CD4-positive, alpha-beta memory T cell (primary cell): ENCODE measurements around the gene GNAI2. TPM values are rescaled to one million over a fixed set of nuclear protein-coding genes. Genes with fewer than 3 reads are reported as not detected.

Experiments used
- CTCF ChIA-PET: fragments of 350-600 bp; sonication (Branson Sonifier 250); formaldehyde crosslinking; loops from one replicate; lab custom pipeline; 2021; ENCODE audit warnings: inconsistent platforms; ENCODE audit not compliant: partially characterized antibody; lab: Charles Lee
- POLR2A ChIA-PET: fragments of 350-600 bp; sonication (Branson Sonifier 250); formaldehyde crosslinking; loops from one replicate; lab custom pipeline; 2021; ENCODE audit not compliant: partially characterized antibody; lab: Charles Lee
- DNase-seq, 5 donors: peaks; one replicate each; pipeline versions ENCODE4 v3.0.0 to v3.0.0-alpha.2; 2020 to 2022; ENCODE audit warnings: mixed read lengths in 1 of 5
- H3K27ac ChIP-seq: one replicate; pipeline ENCODE4 v1.7.0; 2013; ENCODE audit warnings: low read depth, low read length
- H3K27me3 ChIP-seq: 2 replicates; pipeline ENCODE4 v1.7.0; 2013; ENCODE audit warnings: mild to moderate bottlenecking, low read length, moderate library complexity; ENCODE audit not compliant: insufficient read depth
- H3K36me3 ChIP-seq: 2 replicates; pipeline ENCODE4 v1.7.0; 2013; ENCODE audit warnings: mild to moderate bottlenecking, low read length, moderate library complexity; ENCODE audit not compliant: insufficient read depth
- H3K4me1 ChIP-seq: 2 replicates; pipeline ENCODE4 v1.7.0; 2013; ENCODE audit warnings: mild to moderate bottlenecking, low read length, moderate library complexity; ENCODE audit not compliant: insufficient read depth
- H3K4me3 ChIP-seq, 2 donors: one replicate each; pipeline ENCODE4 v1.7.0; 2013; ENCODE audit warnings: low read length in 2 of 2, mild to moderate bottlenecking in 1 of 2
- H3K9me3 ChIP-seq, 2 donors: one replicate each; pipeline ENCODE4 v1.7.0; 2013; ENCODE audit warnings: low read length in 2 of 2, control low read depth in 1 of 2; ENCODE audit not compliant: control insufficient read depth in 1 of 2
- H3K27ac Mint-ChIP-seq, 7 donors: one replicate each; pipeline ENCODE4 v1.8.0; 2020 to 2021; ENCODE audit warnings: mixed read lengths in 7 of 7, mild to moderate bottlenecking in 6 of 7, inconsistent platforms in 3 of 7, moderate library complexity in 3 of 7
- H3K27me3 Mint-ChIP-seq, 2 donors: one replicate each; pipeline ENCODE4 v1.8.0; 2020 to 2021; ENCODE audit warnings: mixed read lengths in 2 of 2
- H3K36me3 Mint-ChIP-seq, 2 donors: one replicate each; pipeline ENCODE4 v1.8.0; 2020 to 2021; ENCODE audit warnings: mixed read lengths in 2 of 2, inconsistent platforms in 1 of 2, mild to moderate bottlenecking in 1 of 2
- H3K4me1 Mint-ChIP-seq, 4 donors: one replicate each; pipeline ENCODE4 v1.8.0; 2020 to 2021; ENCODE audit warnings: mixed read lengths in 4 of 4, mild to moderate bottlenecking in 1 of 4
- H3K4me3 Mint-ChIP-seq, 8 donors: one replicate each; pipeline ENCODE4 v1.8.0; 2020 to 2021; ENCODE audit warnings: mixed read lengths in 8 of 8, mild to moderate bottlenecking in 7 of 8, moderate library complexity in 6 of 8, inconsistent platforms in 3 of 8
- H3K9me3 Mint-ChIP-seq, 8 donors: one replicate each; pipeline ENCODE4 v1.8.0; 2020 to 2021; ENCODE audit warnings: mixed read lengths in 8 of 8, mild to moderate bottlenecking in 5 of 8, inconsistent platforms in 3 of 8, moderate library complexity in 1 of 8
- intact Hi-C: fragments of 100-400 bp; cut with micrococcal nuclease; formaldehyde crosslinking; loops from one replicate; pipeline ENCODE4 v1.15.1; 2023
- polyA plus RNA-seq, 2 donors: library from polyadenylated mRNA; unstranded; fragments of 300-500 nt; fragmentation: Illumina TruSeq; gene quantifications; one replicate each; pipeline ENCODE4 v1.2.3, GENCODE V29; 2021
- total RNA-seq, 2 experiments: library from RNA; stranded (reverse); gene quantifications; one replicate each; pipeline ENCODE4 v1.2.3, GENCODE V29; 2021

The GNAI2 gene
- total and polyA plus RNA-seq, 4 experiments from 2014 or later: 292 to 615 (median 416) TPM

DNA sequence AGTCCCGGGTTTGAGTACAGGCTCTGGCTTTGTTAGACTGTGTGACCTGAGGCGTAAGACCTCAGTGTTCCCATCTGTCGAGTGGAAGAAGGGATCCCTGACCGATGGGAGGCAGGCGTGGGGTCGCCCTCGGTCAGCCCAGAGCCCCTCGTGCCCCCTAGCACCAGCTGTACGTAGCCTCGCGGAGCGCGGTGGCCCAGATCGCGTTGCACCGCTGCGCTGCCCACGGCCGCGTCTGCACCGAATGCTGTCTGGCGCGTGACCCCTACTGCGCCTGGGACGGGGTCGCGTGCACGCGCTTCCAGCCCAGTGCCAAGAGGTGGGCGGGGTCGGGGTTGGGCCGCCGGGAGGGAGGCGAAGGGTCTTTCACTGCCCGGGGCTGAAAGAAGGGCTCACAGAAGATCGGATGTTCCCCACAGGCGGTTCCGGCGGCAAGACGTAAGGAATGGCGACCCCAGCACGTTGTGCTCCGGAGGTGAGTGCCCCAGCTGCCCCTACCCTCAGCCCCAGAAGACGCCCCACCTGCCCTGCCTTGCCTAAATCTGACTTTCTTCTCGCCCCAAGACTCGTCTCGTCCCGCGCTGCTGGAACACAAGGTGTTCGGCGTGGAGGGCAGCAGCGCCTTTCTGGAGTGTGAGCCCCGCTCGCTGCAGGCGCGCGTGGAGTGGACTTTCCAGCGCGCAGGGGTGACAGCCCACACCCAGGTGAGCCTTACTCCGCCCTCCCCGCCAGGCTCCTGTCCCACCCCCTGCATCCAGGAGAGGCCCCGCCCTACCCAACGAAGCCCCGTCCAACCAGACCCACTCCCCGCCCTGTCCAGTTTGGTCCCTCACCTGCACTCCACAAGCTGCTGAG, 39.4 kb downstream of the GNAI2 start:
- H3K4me3 ChIP-seq: no peak overlapping the region
- Mint-ChIP-seq H3K27me3 (peaks cover 23 to 32% of the 10 kb centered on the region in 2 donors), H3K9me3 (no peaks in the 10 kb centered on the region), H3K4me1 (peaks cover 14 to 37% (median 25%) of the 10 kb centered on the region in 4 donors), H3K36me3 (no peaks in the 10 kb centered on the region), H3K27ac (peak overlapping the region in 3 of 7 donors; percentile 38 to 70 (median 51)), H3K4me3 (peak overlapping the region; percentile 42 to 74 (median 64))
- H3K27ac ChIP-seq: no peak overlapping the region
- DNase-seq: peak in 1 of 5 donors; percentile 29
- CTCF ChIA-PET: interaction anchor here (1.0 to 7.1 kb wide), 8 partner anchors 16 to 267 kb away, joined by 3 to 36 read pairs (median 5); partner anchors contain the start of genes HYAL2 and TUSC2
- H3K27me3 ChIP-seq: peaks cover 35% of the 10 kb centered on the region
- H3K9me3 ChIP-seq: no peaks in the 10 kb centered on the region
- peaks cover 35% of the 10 kb centered on the region for H3K4me1 ChIP-seq
- POLR2A ChIA-PET: interaction anchor here (0.7 to 1.1 kb wide), 3 partner anchors 40 to 62 kb away, joined by 3 read pairs; partner anchors contain the start of gene GNAI2
- intact Hi-C loops: no loop called here
- no peaks in the 10 kb centered on the region for H3K36me3 ChIP-seq

- Mint-ChIP-seq H3K27ac (peak overlapping the region in 3 of 7 donors; percentile 29 to 70 (median 51)), H3K4me3 (peak overlapping the region; percentile 6 to 74 (median 54)), H3K36me3 (no peaks in the 10 kb centered on the region), H3K9me3 (no peaks in the 10 kb centered on the region), H3K27me3 (peaks cover 23 to 32% of the 10 kb centered on the region in 2 donors), H3K4me1 (peaks cover 14 to 37% (median 25%) of the 10 kb centered on the region in 4 donors)
- peak in 3 of 5 donors; percentile 31 to 47 (median 32) for DNase-seq
- Histone ChIP-seq H3K36me3 (no peaks in the 10 kb centered on the region), H3K27ac (no peak overlapping the region), H3K4me3 (no peak overlapping the region), H3K9me3 (no peaks in the 10 kb centered on the region), H3K4me1 (peaks cover 35% of the 10 kb centered on the region), H3K27me3 (peaks cover 35% of the 10 kb centered on the region)
- intact Hi-C loops: no loop called here
- ChIA-PET POLR2A (no interaction called here), CTCF (interaction anchor here (0.9 to 2.5 kb wide), 4 partner anchors 17 to 51 kb away, joined by 3 to 12 read pairs (median 3); partner anchors contain the start of gene HYAL2)
Observed at GRCh38 chr3:50275996-50276761, 40.2 kb downstream of the GNAI2 start.

- no peaks in the 10 kb centered on the region for H3K36me3 Mint-ChIP-seq
- no peak overlapping the region for H3K4me3 Mint-ChIP-seq
- POLR2A ChIA-PET: no interaction called here
- peak in 1 of 5 donors; percentile 13 for DNase-seq
- Histone ChIP-seq H3K4me1 (peaks cover 35% of the 10 kb centered on the region), H3K4me3 (no peak overlapping the region), H3K36me3 (no peaks in the 10 kb centered on the region), H3K27me3 (peaks cover 35% of the 10 kb centered on the region), H3K27ac (no peak overlapping the region), H3K9me3 (no peaks in the 10 kb centered on the region)
- peaks cover 23 to 29% of the 10 kb centered on the region in 2 donors for H3K27me3 Mint-ChIP-seq
- no peak overlapping the region for H3K27ac Mint-ChIP-seq
- CTCF ChIA-PET: interaction anchor here (0.9 to 1.5 kb wide), 2 partner anchors 50 to 52 kb away, joined by 3 read pairs; no protein-coding TSS in a partner anchor
- intact Hi-C loops: no loop called here
- no peaks in the 10 kb centered on the region for H3K9me3 Mint-ChIP-seq
- H3K4me1 Mint-ChIP-seq: peaks cover 14 to 33% (median 25%) of the 10 kb centered on the region in 4 donors
Observed at GRCh38 chr3:50276762-50277101, 40.7 kb downstream of the GNAI2 start.

DNA sequence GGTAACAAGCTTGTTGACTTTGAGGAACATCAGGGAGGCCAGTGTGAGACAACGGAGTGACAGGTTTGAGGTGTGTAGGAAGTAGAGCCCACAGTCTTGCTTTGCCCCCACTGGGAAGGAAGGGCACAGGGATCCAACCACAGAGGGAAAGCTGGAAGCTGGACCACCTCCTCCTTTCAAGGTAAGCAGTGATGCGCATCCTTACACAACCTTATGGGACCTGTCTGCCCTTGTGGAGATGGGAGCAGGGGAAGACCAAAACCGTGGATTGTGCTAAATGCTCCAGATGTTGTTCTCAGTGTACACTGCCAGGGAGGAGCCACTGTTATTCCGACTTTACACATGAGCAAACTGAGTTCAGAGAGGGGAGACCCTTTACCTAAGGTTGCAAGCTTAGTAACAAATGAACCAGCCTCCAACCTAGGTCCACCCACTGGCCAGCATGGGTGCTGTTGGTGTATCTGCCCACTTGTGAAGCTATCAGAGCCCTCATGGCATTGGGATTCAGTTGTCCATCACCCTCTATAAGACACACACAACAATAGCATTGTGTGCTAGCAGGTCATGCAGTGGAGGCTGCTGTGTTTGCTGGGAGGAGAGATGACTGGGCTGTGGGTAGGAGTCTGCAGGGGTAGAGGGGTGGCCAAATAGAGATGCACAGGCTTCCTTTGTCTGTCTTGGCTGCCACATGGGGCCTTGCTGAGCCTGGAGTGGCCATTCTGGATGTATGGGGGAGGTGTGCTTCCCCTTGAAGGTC, 42.3 kb downstream of the GNAI2 start:
- no peak overlapping the region for H3K27ac ChIP-seq
- no peaks in the 10 kb centered on the region for H3K36me3 ChIP-seq
- no peaks in the 10 kb centered on the region for H3K9me3 ChIP-seq
- Mint-ChIP-seq H3K9me3 (no peaks in the 10 kb centered on the region), H3K36me3 (no peaks in the 10 kb centered on the region), H3K4me3 (no peak overlapping the region), H3K4me1 (peaks cover 11 to 27% (median 19%) of the 10 kb centered on the region in 4 donors), H3K27ac (peak overlapping the region in 1 of 7 donors; percentile 12), H3K27me3 (peaks cover 21 to 23% of the 10 kb centered on the region in 2 donors)
- intact Hi-C loops: no loop called here
- H3K4me3 ChIP-seq: no peak overlapping the region
- CTCF ChIA-PET: interaction anchor here (1.0 to 1.5 kb wide), 3 partner anchors 20 to 83 kb away, joined by 3 to 5 read pairs (median 4); no protein-coding TSS in a partner anchor
- no peak for DNase-seq
- H3K4me1 ChIP-seq: peaks cover 30% of the 10 kb centered on the region
- POLR2A ChIA-PET: no interaction called here
- peaks cover 34% of the 10 kb centered on the region for H3K27me3 ChIP-seq

DNA sequence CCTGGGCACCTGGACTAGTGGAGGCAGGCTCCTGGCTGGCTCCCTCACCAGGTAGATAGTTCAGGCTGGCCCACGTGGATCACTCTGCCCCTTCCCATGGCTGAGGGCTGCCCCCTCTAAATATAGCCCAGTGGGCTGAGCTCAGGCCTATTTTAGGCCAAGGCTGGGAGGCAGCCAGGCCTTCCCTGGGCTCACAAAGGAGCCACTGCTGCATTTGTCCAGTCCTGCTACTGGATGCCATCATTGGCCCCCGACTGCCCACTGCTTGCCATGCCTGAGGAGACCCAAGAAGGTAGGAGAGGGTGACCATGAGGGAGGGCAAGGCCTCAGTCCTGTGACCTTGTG, 42.8 kb downstream of the GNAI2 start, which contains the start of gene LSMEM2:
Gene LSMEM2, plus strand, starts transcription at position 208 of the 345 bp plus-strand sequence. Its CDS starts 27 bp downstream, at position 235.
- intact Hi-C loops: no loop called here

DNA sequence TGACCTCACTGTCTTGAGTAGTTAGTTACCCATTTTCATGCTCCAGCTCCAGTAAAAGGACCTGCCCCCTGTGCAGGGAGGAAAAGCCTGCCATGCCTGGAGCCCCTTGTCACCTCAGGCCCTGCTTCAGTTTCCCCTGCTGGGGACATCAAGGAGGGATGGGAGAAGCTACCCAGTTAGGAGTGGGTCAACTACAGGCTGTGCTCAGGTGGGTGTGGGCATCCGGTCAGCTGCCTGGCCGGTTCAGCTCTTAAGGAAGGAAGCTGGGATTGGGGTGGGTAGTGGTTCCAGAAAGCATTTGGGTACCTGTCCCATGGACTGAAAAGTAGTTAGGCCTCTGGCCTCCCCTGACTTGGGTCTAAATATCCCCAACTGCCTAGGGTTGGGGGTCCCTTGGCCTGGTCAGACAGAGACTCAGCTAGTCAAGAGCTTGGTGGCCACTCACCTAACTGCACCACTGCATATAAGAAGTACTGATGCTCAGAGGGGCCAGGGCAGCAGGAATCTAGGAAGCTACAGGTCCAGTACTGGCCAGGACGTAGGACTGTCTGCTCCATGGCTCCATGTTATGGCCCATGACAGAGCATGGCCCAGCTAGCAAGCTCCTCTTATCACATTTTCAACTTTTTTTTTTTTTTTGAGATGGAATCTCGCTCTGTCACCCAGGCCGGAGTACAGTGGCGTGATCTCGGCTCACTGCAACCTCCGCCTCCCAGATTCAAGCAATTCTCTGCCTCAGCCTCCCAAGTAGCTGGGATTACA, 43.4 kb downstream of the GNAI2 start:
- Histone ChIP-seq H3K27me3 (peaks cover 23% of the 10 kb centered on the region), H3K36me3 (no peaks in the 10 kb centered on the region), H3K9me3 (no peaks in the 10 kb centered on the region), H3K4me3 (no peak overlapping the region), H3K4me1 (peaks cover 21% of the 10 kb centered on the region), H3K27ac (no peak overlapping the region)
- Mint-ChIP-seq H3K36me3 (no peaks in the 10 kb centered on the region), H3K27ac (peak overlapping the region in 1 of 7 donors; percentile 66), H3K9me3 (no peaks in the 10 kb centered on the region), H3K27me3 (peaks cover 16 to 18% of the 10 kb centered on the region in 2 donors), H3K4me3 (no peak overlapping the region), H3K4me1 (peaks cover 6 to 18% (median 13%) of the 10 kb centered on the region in 4 donors)
- intact Hi-C loops: no loop called here
- CTCF ChIA-PET: interaction anchor here (1.0 to 1.5 kb wide), 4 partner anchors 19 to 85 kb away, joined by 3 to 6 read pairs (median 4); no protein-coding TSS in a partner anchor
- POLR2A ChIA-PET: interaction anchor here (0.6 to 0.7 kb wide), 2 partner anchors 16 to 157 kb away, joined by 3 read pairs; no protein-coding TSS in a partner anchor
- DNase-seq: peak in 1 of 5 donors; percentile 29

More for the DNA sequence above, 42.8 kb downstream of the GNAI2 start, which contains the start of gene LSMEM2:
- Histone ChIP-seq H3K4me3 (no peak within 1 kb of the TSS), H3K9me3 (no peaks in the 10 kb centered on the region), H3K27me3 (peaks cover 29% of the 10 kb centered on the region), H3K27ac (no peak within 1 kb of the TSS), H3K4me1 (peaks cover 27% of the 10 kb centered on the region), H3K36me3 (no peaks in the 10 kb centered on the region)
- no peak within 1 kb of the TSS for H3K4me3 Mint-ChIP-seq
- peaks cover 21 to 23% of the 10 kb centered on the region in 2 donors for H3K27me3 Mint-ChIP-seq
- no peaks in the 10 kb centered on the region for H3K36me3 Mint-ChIP-seq
- peaks cover 11 to 23% (median 19%) of the 10 kb centered on the region in 4 donors for H3K4me1 Mint-ChIP-seq
- no peaks in the 10 kb centered on the region for H3K9me3 Mint-ChIP-seq
- ChIA-PET POLR2A (interaction anchor here (0.6 kb wide), 1 partner anchor 16 kb away, joined by 3 read pairs; no protein-coding TSS in a partner anchor), CTCF (interaction anchor here (1.0 to 1.5 kb wide), 4 partner anchors 19 to 84 kb away, joined by 3 to 6 read pairs (median 4); no protein-coding TSS in a partner anchor)
- H3K27ac Mint-ChIP-seq: peak within 1 kb of the TSS in 2 of 7 donors; percentile 12 to 66
- DNase-seq: peak in 1 of 5 donors; percentile 37
